ENCODE measurements around the gene PDK2. TPM values are rescaled to one million over a fixed set of nuclear protein-coding genes. Genes with fewer than 3 reads are reported as not detected.
A peak's percentile ranks its signal among the peaks of the same experiment; 100 is the strongest.

Gene PDK2
- total and polyA plus RNA-seq, 2 of the 4 experiments (the other 2 are of a cell fraction) = 26.7 to 104 TPM

GRCh38 chr17:50153650-50154575, 58.8 kb downstream of the PDK2 start:
- TF ChIP-seq CEBPB (IDR thresholded peaks at IDR 0.05; ENCODE audit: low read depth, low read length) (no peak), RCOR1 (IDR thresholded peaks at IDR 0.05; ENCODE audit: insufficient replicate concordance, low read length) (no peak), CTCF (conservative IDR thresholded peaks at IDR 0.05; ENCODE audit: low read depth, low read length) (no peak), USF2 (IDR thresholded peaks at IDR 0.05; ENCODE audit: low read depth, low read length) (no peak), MAFK (IDR thresholded peaks at IDR 0.05; ENCODE audit: low read depth, low read length) (no peak), ELK1 (IDR thresholded peaks at IDR 0.05; ENCODE audit: borderline replicate concordance, low read depth, low read length) (no peak), NFE2L2 (IDR thresholded peaks at IDR 0.05; ENCODE audit: low read depth, low read length) (no peak), RAD21 (IDR thresholded peaks at IDR 0.05; ENCODE audit: low read length) (no peak), MXI1 (IDR thresholded peaks at IDR 0.05; ENCODE audit: borderline replicate concordance, low read depth, low read length) (no peak), POLR2A (IDR thresholded peaks at IDR 0.05; ENCODE audit: low read depth, low read length) (no peak), FOS (IDR thresholded peaks at IDR 0.05; ENCODE audit: low read depth, low read length) (no peak)
- Histone ChIP-seq H2BK5ac (ENCODE audit: low read depth, low read length, poor library complexity, severe bottlenecking) (no peak overlapping the region), H3K27me3 (ENCODE audit: control insufficient read depth, insufficient read depth, low read length) (no peaks in the 10 kb centered on the region), H3K9ac (ENCODE audit: low read depth, low read length) (no peak overlapping the region), H3K4me1 (ENCODE audit: control insufficient read depth, insufficient read depth, low read length) (peaks cover 9% of the 10 kb centered on the region), H2BK20ac (ENCODE audit: low read depth, low read length) (peak overlapping the region; percentile 18; the same call in 1 of the 2 replicates), H4K91ac (ENCODE audit: insufficient read depth, low read depth, low read length) (no peak overlapping the region), H3K56ac (ENCODE audit: extremely low read depth, insufficient read depth, low read length) (no peak overlapping the region; the same call in 1 of the 2 replicates), H2AK5ac (ENCODE audit: low read depth, low read length) (peak overlapping the region; percentile 20; the same call in 1 of the 2 replicates), H2AFZ (replicated peaks; ENCODE audit: low read length, poor library complexity) (no peak overlapping the region), H3K14ac (replicated peaks; ENCODE audit: low read depth, low read length) (no peak overlapping the region), H3K4ac (ENCODE audit: low read depth, low read length) (peak overlapping the region; percentile 43; the same call in 1 of the 2 replicates), H2AK9ac (replicated peaks; ENCODE audit: low read depth, low read length, poor library complexity) (no peak overlapping the region), H4K20me1 (ENCODE audit: insufficient read depth, low read length) (peaks cover 4% of the 10 kb centered on the region), H4K8ac (ENCODE audit: low read depth in 2 of 2, low read length in 2 of 2) (no peak overlapping the region), H2BK120ac (ENCODE audit: low read depth, low read length) (no peak overlapping the region), H3K4me3 (ENCODE audit: insufficient read depth, low read depth, low read length) (no peak overlapping the region), H3K18ac (ENCODE audit: low read depth, low read length) (no peak overlapping the region), H2BK15ac (ENCODE audit: low read depth, low read length) (0 out of 3 replicates have a peak overlapping the region, but pooled peaks have one; percentile 10), H3K36me3 (ENCODE audit: control insufficient read depth, insufficient read depth, low read length) (no peaks in the 10 kb centered on the region), H3K27ac (ENCODE audit: insufficient read depth, low read length) (no peak overlapping the region), H3K23ac (ENCODE audit: low read depth, low read length) (peak overlapping the region; percentile 11; the same call in 1 of the 2 replicates), H3K79me1 (ENCODE audit: low read depth in 1 of 2, low read length in 2 of 2) (peaks cover 0 to 26% of the 10 kb centered on the region in 2 experiments; a peak in 2 of 4 replicates), H4K5ac (ENCODE audit: low read depth, low read length) (no peak overlapping the region), H3K4me2 (ENCODE audit: low read depth, low read length) (no peak overlapping the region), H3K9me1 (ENCODE audit: insufficient read depth, low read length) (peaks cover 4% of the 10 kb centered on the region; the same call in 1 of the 2 replicates), H3K9me3 (ENCODE audit: control insufficient read depth, insufficient read depth, low read length) (no peaks in the 10 kb centered on the region)
- dilution Hi-C loops (cut with HindIII; ENCODE audit: low sequenced_read_pairs, unreplicated experiment) = no loop called here
- CTCF ChIA-PET = no interaction called here
- intact Hi-C loops (cut with micrococcal nuclease) = no loop called here
- WGBS, 2 experiments (ENCODE audit: extremely low coverage in 2 of 2, insufficient read length in 1 of 2) = 85% methylated on average over 5 of the region's 16 CpGs; no CpG with 5 or more reads in 1 of the 2 experiments
- ATAC-seq (ENCODE audit: low read depth) = no peak
- no peak for DNase-seq
- in situ Hi-C loops (cut with MboI; ENCODE audit: low sequenced_read_pairs) = no loop called here
- BruUV-seq (replicated peaks) = no TSS peak
- POLR2A ChIA-PET (ENCODE audit: unreplicated experiment) = no interaction called here
